HG03521 (cell line): ENCODE measurements around the gene NAP1L3.

Experiments
- ATAC-seq: cut with Tn5 transposase; IDR thresholded peaks from one replicate; pipeline ENCODE4 v1.9.1; 2021; ENCODE audit warnings: mild to moderate bottlenecking, moderate library complexity; ENCODE audit not compliant: unreplicated experiment

Gene NAP1L3, protein sequence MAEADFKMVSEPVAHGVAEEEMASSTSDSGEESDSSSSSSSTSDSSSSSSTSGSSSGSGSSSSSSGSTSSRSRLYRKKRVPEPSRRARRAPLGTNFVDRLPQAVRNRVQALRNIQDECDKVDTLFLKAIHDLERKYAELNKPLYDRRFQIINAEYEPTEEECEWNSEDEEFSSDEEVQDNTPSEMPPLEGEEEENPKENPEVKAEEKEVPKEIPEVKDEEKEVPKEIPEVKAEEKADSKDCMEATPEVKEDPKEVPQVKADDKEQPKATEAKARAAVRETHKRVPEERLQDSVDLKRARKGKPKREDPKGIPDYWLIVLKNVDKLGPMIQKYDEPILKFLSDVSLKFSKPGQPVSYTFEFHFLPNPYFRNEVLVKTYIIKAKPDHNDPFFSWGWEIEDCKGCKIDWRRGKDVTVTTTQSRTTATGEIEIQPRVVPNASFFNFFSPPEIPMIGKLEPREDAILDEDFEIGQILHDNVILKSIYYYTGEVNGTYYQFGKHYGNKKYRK

DNA sequence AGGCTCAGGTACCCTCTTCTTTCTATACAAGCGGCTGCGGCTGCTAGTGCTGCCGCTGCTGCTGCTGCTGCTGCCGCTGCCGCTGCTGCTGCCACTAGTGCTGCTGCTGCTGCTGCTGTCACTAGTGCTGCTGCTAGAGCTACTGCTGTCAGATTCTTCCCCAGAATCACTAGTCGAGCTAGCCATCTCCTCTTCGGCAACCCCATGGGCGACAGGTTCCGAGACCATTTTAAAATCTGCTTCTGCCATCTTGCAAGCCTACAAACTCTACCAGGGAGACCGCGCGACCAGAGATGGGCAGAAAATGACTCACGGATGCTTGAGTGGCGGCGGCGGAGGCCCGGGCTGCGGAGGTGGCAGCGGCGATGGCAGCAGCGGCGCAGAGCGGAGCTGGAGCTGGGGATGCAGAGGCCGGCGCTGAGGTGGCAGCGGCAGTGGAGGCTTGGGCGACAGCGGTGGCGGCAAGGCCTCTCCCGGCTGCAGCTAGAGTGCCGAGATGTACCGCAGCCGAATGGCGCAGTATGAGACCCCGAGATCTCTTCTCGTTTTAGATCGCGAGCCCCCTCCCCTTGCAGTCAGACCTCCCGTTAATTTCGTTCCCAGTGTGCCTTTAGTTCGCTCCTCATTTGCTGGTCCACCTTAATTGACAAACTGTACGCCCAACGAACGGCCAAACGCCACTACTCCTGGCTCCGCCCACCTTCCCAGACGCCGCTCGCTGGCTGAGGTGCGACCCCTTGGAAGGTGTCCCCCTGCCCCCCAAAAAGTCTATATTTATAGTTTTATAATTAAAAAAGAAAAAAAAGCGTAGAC, at the start of gene NAP1L3:
Gene NAP1L3 (minus strand): TSS at position 523 of the 813 bp plus-strand sequence. CDS start 274 bp downstream, at position 249.
- no peak for ATAC-seq

DNA sequence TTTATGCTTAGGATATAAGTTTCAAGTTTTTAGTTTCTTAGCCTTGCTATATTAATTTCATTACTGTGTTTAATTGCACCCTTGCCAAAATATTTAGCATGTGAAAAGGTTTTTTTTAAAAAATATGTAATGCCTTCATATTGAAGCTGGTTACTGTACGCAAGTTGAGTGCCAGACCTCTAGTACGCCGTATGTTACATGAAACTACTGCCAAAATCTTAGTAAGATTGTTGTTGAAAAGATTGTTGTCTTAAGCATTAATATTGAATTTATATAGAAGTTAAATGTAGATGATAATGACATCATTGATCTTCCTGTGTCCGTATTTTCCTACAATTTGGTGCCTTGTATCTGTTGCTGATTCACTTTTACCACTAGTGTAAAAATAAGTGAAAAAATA, 37.7 kb upstream of the NAP1L3 start:
- ATAC-seq = no peak

DNA sequence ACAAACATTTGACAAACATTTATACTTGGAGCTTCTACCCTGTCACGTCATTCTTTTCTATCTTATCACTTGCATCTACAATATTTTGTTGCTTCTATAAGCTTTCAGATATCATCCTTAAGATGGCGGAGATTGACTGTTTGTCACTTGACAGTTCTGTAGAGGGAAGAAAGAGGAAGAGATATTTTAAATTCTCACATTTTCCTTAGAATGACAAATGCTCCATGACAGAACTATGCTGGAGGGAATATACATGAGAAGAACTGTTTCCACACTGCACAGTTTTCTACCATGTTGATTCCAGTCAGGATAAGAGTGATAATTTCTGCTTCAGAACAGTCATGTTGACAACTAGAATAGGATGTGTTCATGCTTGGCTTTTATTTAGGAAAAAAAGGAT, 30.3 kb upstream of the NAP1L3 start:
- no peak for ATAC-seq

DNA sequence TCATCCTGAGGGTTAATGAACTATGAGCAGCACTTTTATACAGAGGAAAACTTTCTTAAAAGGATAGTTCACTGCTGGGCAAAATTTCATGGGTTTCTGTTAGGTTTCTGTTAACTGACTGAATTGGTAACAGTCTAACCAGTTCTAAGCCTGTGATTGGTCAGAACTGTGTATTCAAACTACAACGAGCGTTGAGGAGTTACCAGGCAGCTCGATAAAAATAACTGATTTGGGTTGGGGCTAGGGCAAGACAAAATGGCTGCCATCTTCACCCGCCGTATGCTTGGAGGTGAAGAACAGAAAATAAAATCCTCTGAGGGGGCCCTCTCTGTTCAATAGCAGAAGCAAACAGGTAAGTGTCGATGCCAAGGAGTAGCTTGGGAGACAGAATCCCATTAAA, 22.6 kb upstream of the NAP1L3 start:
- ATAC-seq = no peak

DNA sequence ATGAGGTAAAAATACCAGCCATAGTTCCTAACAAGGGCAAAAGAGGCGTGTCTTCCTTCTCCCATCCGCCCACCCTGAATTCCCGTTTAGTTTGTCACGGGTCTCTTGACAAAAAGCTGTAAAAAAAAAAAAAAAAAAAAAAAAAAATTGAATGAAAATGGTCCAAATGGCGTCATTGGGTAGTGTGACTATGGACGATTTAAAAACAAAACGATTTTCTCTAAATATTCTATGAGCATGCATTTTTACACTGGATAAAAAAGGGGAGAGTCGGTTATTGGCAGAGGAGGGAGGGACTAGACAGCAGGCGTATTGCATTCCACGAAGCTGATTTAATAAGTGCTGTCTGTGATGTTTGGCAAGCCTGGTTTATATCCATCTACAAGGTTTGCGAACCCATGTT, 492 bp upstream of the NAP1L3 start, which contains the start of gene FAM133A:
Gene FAM133A (plus strand): TSS at position 338 of the 403 bp plus-strand sequence. CDS start 35,214 bp downstream, outside the sequence.
- no peak for ATAC-seq

DNA sequence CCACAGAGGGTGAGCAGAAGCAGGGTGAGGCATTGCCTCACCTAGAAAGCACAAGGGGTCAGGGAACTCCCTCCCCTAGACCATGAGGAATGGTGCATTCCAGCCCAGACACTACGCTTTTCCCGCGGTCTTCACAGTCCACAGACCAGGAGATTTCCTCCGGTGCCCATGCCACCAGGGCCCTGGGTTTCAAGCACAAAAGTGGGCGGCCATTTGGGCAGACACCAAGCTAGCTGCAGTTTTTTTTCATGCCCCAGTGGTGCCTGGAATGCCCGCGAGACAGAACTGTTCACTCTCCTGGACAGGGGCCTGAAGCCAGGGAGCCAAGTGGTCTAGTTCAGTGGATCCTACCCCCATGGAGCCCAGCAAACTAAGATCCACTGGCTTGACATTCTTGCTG, 12.8 kb downstream of the NAP1L3 start:
- ATAC-seq = no peak

DNA sequence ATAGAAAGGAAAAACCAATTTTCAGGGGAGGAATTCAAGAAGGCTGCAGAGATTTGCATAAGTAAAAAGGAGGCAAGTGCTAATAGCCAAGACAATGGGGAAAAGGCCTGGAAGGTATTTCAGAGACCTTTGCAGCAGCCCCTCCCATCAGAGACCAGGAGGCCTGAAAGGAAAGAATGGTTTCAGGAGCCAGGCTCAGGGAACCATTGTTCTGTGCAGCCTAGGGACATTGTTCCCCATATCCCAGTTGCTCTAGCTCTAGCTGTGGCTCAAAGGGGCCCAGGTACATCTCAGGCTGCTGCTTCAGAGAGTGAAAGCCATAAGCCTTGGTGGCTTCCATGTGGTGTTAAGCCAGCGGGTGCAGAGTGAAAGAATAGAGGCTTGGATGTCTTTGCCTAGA, 24.0 kb downstream of the NAP1L3 start:
- no peak for ATAC-seq

DNA sequence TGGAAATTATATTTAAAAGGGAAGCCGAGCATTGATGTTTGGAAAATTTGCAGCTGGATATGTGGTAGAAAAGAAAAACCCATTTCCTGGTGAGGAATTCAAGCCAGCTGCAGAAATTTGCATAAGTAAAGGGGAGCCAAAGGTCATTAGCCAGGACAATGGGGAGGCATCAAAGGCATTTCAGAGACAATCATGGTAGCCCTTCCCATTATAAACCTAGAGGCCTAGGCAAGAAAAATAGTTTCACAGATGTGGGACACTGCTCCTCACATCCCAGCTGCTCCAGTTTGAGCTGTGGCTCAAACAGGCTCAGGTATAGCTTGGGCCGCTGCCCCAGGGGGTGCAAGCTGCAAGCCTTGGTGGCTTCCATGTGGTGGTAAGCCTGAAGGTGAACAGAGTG, 35.8 kb downstream of the NAP1L3 start:
- ATAC-seq = no peak
